ENCODE data around the gene SV2B.

SV2B gene

DNA sequence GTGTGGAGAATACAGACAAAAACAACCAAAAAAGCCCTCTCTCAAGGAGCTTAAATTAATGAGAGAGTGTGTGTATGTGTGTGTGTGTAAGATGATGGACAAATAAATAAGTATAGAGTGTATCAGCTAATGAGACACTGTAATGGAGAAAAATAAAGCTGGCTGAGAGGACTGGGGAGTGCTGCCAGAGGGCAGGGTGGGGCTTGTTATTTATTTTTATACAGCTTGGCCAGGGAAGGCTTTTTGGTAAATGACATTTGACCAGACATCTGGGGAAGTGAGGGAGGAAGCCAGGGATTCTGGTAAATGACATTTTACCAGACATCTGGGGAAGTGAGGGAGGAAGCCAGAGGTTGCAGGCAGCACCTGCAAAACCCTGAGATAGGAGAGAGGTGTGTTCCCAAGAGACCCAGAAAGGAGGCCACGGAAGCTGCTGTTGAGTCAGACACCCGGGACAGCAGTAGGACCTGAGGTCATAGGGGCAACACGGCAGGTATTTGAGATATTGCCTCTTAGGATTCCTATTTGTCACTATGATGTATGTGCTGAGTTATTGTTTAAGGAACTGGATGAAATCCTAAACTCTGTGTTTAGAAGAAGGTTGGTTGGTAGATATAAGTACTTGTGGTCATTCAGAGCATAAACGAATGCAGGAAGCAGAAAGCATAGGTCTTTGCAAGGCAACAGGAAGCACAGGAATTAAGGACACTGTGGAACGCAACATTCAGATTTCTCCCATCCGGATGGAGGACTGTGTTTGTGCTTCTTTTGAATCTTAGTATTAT, 2.7 kb downstream of the SV2B start:
- DNase-seq = no peak

DNA sequence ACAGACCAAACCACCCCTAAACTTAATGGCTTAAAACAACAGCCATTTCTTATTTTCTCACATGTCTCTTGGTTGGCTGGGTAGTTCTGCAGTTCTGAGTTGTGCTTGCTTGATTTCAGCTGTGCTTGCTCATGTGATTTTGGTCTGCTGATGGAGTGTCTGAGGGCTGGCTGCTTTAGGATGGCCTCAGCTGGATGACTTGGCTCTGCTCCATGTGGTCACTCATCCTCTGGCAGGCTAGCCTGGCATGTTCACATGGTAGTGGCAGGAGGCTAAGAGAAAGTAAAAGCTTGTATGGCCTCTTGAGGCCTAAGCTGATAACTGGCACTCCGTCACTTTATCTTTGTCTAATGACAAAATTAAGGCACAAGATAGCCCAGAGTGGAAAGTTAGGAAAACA, 4.1 kb downstream of the SV2B start:
- DNase-seq = no peak

- no peak for DNase-seq
Observed at GRCh38 chr15:91108421-91108820, 8.4 kb downstream of the SV2B start.

- no peak for DNase-seq
Observed at GRCh38 chr15:91109885-91110284, 9.8 kb downstream of the SV2B start.

DNA sequence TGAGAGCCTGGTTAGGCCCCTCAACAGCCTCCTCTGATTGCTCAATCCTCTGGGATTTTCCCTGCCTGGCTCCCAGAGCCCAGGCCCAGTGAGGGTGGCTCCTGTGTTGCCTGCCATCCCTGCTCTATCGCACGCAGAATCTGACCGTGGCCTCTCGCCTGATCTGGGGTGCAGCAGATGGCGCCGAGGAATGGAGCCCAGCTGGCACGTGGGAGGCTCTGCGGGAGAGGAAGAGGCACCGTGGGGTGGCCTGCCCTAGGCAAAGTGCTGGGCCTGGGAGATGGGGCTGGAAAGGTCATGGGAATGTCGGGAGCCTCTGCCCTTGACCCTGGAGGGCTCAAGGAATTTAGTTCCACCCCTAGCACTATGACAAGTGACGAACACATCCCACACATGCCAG, 10.3 kb downstream of the SV2B start:
- no peak for DNase-seq

GRCh38 chr15:91113030-91113429, 13.0 kb downstream of the SV2B start:
- DNase-seq = no peak

DNA sequence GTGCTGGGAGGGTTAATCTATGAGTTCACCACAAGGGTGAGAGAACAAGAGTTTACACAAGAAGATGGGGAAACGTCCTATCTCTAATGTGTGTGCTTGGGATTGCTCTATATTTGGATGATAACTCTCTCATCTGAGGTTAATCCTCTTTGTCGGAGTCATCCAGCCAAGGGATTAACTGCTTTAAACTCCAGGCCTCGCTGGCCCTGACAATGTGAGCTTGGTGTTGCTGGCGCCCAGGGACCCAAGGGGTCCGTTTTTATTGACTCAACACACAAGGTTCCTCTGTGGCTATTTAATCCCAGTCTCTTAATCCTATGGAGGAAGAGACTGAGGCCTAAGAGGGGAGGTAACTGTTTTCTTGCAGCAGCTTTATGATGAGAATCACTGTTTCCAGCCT, 14.2 kb downstream of the SV2B start:
- no peak for DNase-seq

GRCh38 chr15:91116113-91117067, 16.3 kb downstream of the SV2B start:
- DNase-seq = no peak

GRCh38 chr15:91117375-91117774, 17.3 kb downstream of the SV2B start:
- no peak for DNase-seq

GRCh38 chr15:91118817-91119590, 18.9 kb downstream of the SV2B start:
- DNase-seq = no peak

DNA sequence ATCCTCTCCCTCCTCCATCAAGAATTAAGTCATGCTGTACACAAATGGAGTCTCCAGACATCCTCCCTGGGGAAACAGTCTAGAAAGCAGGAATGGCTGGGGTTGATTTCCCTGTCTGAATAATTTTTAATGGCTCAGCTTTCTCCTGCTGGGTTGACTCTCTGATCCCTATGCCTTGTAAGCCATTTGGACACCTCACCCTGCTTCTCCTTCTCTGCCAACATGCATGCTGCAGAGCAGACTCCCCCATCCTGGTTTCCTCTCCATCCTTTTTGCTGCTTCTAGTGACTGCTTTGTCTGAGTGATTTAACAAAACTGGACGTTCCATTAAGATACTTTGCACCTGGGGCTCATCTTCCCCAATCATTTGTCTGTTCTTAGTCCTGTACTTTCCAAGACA, 22.2 kb downstream of the SV2B start:
- no peak for DNase-seq

DNA sequence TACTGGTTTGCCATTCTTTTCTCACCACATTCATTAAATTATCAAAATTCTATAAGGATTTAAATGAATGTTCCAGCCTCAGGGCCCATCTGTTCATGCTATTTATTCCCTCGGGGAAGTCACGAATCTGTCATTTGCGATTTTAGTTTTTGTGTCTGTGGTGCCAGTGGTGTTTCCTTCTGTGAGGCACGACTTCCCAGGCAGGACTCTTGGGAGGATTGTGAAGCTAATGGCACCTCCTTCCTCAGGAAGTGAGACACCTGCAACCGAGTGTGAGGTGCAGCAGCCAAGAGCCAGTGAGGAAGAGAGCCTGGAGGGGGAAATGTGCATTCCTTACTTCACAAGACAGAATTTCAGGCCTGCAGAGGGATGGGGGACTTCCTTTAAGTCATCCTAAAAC, 24.1 kb downstream of the SV2B start:
- DNase-seq = no peak

- DNase-seq = no peak
Observed at GRCh38 chr15:91125162-91125561, 25.1 kb downstream of the SV2B start.

GRCh38 chr15:91126080-91126479, 26.0 kb downstream of the SV2B start:
- DNase-seq = no peak

DNA sequence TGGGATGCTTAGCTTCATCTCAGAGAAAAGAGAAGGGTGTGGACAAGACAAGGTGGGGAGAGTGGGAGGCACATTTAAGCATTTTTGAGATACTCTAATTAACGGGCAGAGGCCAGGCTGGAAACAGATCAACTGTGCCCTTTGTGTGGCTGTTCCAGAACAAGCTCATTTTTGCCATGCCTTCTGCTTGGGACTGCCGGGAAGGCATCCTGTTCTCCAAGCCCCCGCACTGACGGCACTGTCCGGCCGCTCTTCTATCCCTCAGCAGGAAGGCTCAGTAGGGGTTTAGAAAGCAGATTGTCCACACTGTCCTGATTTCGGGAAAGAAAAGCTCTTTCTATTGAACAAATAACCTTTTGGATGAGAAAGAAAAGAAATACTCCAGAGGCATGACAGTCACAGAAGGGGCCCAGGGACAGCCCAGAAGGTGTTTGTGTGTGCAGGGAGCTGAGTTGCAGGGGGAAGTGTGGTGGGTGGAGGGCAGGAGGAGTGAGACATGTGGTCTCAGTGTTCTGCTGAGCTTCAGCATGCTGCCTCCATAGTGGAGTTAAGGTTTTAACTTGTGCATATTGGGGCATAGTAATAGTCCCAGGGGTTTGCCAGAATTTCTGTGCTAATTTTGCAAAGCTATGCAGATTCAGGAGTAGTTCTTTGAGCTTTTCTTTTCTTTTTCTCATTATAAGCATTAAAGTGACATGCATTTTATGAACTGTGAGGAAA, 27.3 kb downstream of the SV2B start:
- no peak for DNase-seq

DNA sequence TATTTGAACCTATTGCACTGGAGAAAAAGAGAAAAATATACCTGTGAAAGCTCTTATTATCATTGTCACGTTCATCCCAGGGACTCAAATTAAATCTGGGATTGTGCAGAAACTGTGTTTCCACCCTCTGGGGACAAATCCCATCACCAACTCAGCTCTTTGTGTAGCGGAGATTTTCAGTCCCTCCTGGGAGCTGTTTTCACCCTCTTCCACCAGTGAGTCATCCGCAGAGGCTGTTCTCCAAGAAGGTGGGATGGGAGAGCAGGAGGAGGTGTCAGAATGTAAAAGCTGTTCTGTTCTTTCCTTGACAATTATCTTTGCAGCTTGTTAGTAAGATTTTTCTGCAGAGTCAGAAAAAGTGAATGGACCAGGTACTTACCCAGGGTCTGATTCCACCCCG, 28.0 kb downstream of the SV2B start:
- DNase-seq = no peak

GRCh38 chr15:91129436-91129835, 29.4 kb downstream of the SV2B start:
- DNase-seq = no peak

- no peak for DNase-seq
Observed at GRCh38 chr15:91132079-91132478, 32.0 kb downstream of the SV2B start.

GRCh38 chr15:91133511-91133910, 33.5 kb downstream of the SV2B start:
- DNase-seq = no peak

DNA sequence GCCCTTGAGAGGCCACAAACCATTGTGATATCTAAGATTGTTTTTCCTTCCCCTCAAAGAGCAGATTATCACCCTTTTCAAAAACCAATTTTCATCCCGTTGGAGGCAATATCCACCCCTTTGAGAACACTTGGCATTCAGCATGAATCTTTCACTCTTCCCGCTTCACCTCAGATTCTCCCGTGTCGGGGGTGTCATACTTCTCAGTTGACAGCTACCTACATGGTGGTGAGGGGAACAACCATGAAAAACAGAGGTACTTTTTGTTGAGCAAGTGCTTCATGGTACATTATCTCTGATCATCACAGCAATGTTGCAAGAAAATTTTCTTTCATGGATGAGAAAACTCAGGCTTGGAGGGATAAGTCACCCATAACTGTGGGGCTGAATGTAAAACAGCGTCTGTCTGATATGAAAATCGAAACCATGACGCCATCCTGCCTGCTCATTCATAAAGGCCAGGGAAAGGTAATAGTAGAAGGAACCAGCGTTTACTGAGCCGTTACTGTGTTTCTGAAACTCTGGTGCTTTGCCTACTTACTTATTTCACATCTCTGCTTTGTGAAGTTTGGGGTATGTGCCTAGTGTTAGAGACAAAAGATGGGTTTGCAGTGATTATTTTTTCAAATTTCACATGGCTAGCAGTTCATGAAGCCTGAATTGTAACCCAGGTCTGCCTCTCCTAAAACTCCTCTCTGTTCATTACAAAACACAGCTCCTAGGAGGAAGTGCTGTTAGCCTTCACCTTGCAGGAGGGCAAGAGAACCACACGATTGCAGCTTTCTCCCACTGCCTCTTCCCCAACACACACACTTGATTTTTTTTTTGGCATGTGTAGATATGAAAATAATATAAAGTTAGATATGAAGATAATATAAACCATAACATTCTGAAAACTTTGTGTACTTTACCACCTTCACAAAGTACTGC, 35.4 kb downstream of the SV2B start:
- DNase-seq = no peak

- DNase-seq = no peak
Observed at GRCh38 chr15:91136386-91136923, 36.4 kb downstream of the SV2B start.
